HFFc6 (cell line): ENCODE results near the gene AKR7A3. TPM values are rescaled to one million over a fixed set of nuclear protein-coding genes. Genes with fewer than 3 reads are reported as not detected.

Experiments used
- DNase-seq: peaks from one replicate; pipeline ENCODE4 v3.0.0-alpha.2; 2018
- H3K27ac Mint-ChIP-seq: 2 replicates; pipeline ENCODE4 v1.8.0; 2020; ENCODE audit warnings: mild to moderate bottlenecking, mixed read lengths
- H3K27me3 Mint-ChIP-seq: 2 replicates; pipeline ENCODE4 v1.8.0; 2021; ENCODE audit warnings: mild to moderate bottlenecking, moderate library complexity, mixed read lengths; ENCODE audit not compliant: insufficient read depth
- H3K36me3 Mint-ChIP-seq: 2 replicates; pipeline ENCODE4 v1.8.0; 2021; ENCODE audit warnings: low read depth, mixed read lengths
- H3K4me1 Mint-ChIP-seq: 2 replicates; pipeline ENCODE4 v1.8.0; 2020; ENCODE audit warnings: low read depth, mixed read lengths
- H3K4me3 Mint-ChIP-seq: 2 replicates; pipeline ENCODE4 v1.8.0; 2020; ENCODE audit warnings: mild to moderate bottlenecking, moderate library complexity, mixed read lengths
- H3K9me3 Mint-ChIP-seq: 2 replicates; pipeline ENCODE4 v1.8.0; 2020; ENCODE audit warnings: mild to moderate bottlenecking, mixed read lengths
- CTCF ChIP-seq: fragments of 200-600 bp; sonication (generic); IDR thresholded peaks from 2 replicates; pipeline ENCODE4 v1.5.0; 2021; ENCODE audit warnings: antibody characterized with exemption, mild to moderate bottlenecking
- total RNA-seq, 6 experiments: library from RNA; stranded (reverse); fragmentation: NEBNext Ultra II Directional; extraction: Animal tissue kit (Norgen Biotek cat#: 25700); gene quantifications; 2 replicates in 1 of 6; 3 replicates in 5 of 6; pipeline ENCODE4 v1.2.3, GENCODE V29; 2021

The AKR7A3 gene
- total RNA-seq, 6 experiments from 2014 or later = 0.12 to 0.46 (median 0.27) TPM; not detected in 1

- no peaks in the 10 kb centered on the region for H3K9me3 Mint-ChIP-seq
- peaks cover 22% of the 10 kb centered on the region for H3K4me1 Mint-ChIP-seq
- peaks cover 13% of the 10 kb centered on the region; the same call in 1 of the 2 replicates for H3K36me3 Mint-ChIP-seq
- no peak overlapping the region for H3K4me3 Mint-ChIP-seq
- DNase-seq = no peak
- peaks cover 11% of the 10 kb centered on the region for H3K27me3 Mint-ChIP-seq
- TF ChIP-seq CTCF = no peak
- no peak overlapping the region for H3K27ac Mint-ChIP-seq
Observed at GRCh38 chr1:19319196-19319595, 30.6 kb upstream of the AKR7A3 start.

GRCh38 chr1:19317126-19317910 lies 28.7 kb upstream of the AKR7A3 start:
- peak; percentile 15; the same call in 1 of the 2 replicates for TF ChIP-seq CTCF
- H3K4me1 Mint-ChIP-seq = peaks cover 36% of the 10 kb centered on the region
- H3K27me3 Mint-ChIP-seq = peaks cover 8% of the 10 kb centered on the region
- no peak overlapping the region for H3K27ac Mint-ChIP-seq
- peaks cover 13% of the 10 kb centered on the region; the same call in 1 of the 2 replicates for H3K36me3 Mint-ChIP-seq
- no peak overlapping the region for H3K4me3 Mint-ChIP-seq
- DNase-seq = no peak
- no peaks in the 10 kb centered on the region for H3K9me3 Mint-ChIP-seq

GRCh38 chr1:19315378-19316198 lies 27.0 kb upstream of the AKR7A3 start:
- peaks cover 44% of the 10 kb centered on the region for H3K4me1 Mint-ChIP-seq
- H3K4me3 Mint-ChIP-seq = peak overlapping the region; percentile 38; the same call in 1 of the 2 replicates
- DNase-seq = peak; percentile 27
- no peak for TF ChIP-seq CTCF
- H3K27me3 Mint-ChIP-seq = peaks cover 5% of the 10 kb centered on the region
- H3K9me3 Mint-ChIP-seq = no peaks in the 10 kb centered on the region
- peak overlapping the region; percentile 81 for H3K27ac Mint-ChIP-seq
- H3K36me3 Mint-ChIP-seq = peaks cover 13% of the 10 kb centered on the region; the same call in 1 of the 2 replicates

GRCh38 chr1:19313961-19314882 lies 25.7 kb upstream of the AKR7A3 start:
- Mint-ChIP-seq H3K36me3 (peaks cover 11% of the 10 kb centered on the region; the same call in 1 of the 2 replicates), H3K27ac (0 out of 2 replicates have a peak overlapping the region, but pooled peaks have one; percentile 11), H3K4me1 (peaks cover 55% of the 10 kb centered on the region), H3K4me3 (no peak overlapping the region), H3K9me3 (no peaks in the 10 kb centered on the region), H3K27me3 (peaks cover 5% of the 10 kb centered on the region)
- DNase-seq = no peak
- TF ChIP-seq CTCF = no peak

GRCh38 chr1:19313636-19313959 lies 25.0 kb upstream of the AKR7A3 start:
- TF ChIP-seq CTCF = no peak
- peak overlapping the region; percentile 81 for H3K4me3 Mint-ChIP-seq
- peaks cover 7% of the 10 kb centered on the region; the same call in 1 of the 2 replicates for H3K36me3 Mint-ChIP-seq
- H3K27me3 Mint-ChIP-seq = peaks cover 5% of the 10 kb centered on the region
- peaks cover 57% of the 10 kb centered on the region for H3K4me1 Mint-ChIP-seq
- H3K9me3 Mint-ChIP-seq = no peaks in the 10 kb centered on the region
- peak overlapping the region; percentile 44 for H3K27ac Mint-ChIP-seq
- DNase-seq = no peak
